GM19239 (cell line): ENCODE results near the gene DLX3.

ENCODE experiments used
- DNase-seq: peaks from one replicate; pipeline ENCODE4 v3.0.0; 2011; ENCODE audit warnings: low spot score; ENCODE audit not compliant: insufficient read length
- FAIRE-seq: peaks from 2 replicates; lab custom pipeline; 2011; peaks lifted over from hg19 to GRCh38; lab: Jason Lieb, UNC

Gene DLX3

GRCh38 chr17:49994085-49995054 lies 654 bp downstream of the DLX3 start:
- no peak for FAIRE-seq
- no peak for DNase-seq

GRCh38 chr17:49993423-49994060 lies 1.5 kb downstream of the DLX3 start:
- no peak for DNase-seq

GRCh38 chr17:49992933-49993422 lies 2.0 kb downstream of the DLX3 start:
- DNase-seq (no peak), FAIRE-seq (no peak)

More at GRCh38 chr17:49993423-49994060, 1.5 kb downstream of the DLX3 start:
- FAIRE-seq = no peak

GRCh38 chr17:49992191-49992932 lies 2.7 kb downstream of the DLX3 start:
- no peak for DNase-seq
- FAIRE-seq = no peak

- FAIRE-seq (no peak), DNase-seq (no peak)
Observed at GRCh38 chr17:49991409-49991808, 3.6 kb downstream of the DLX3 start.

GRCh38 chr17:49990921-49991320 lies 4.1 kb downstream of the DLX3 start:
- FAIRE-seq (no peak), DNase-seq (no peak)

- FAIRE-seq (no peak), DNase-seq (no peak)
Observed at GRCh38 chr17:49990331-49990730, 4.7 kb downstream of the DLX3 start.

- DNase-seq (no peak), FAIRE-seq (no peak)
Observed at GRCh38 chr17:49989518-49989880, 5.5 kb downstream of the DLX3 start.

- DNase-seq (no peak), FAIRE-seq (no peak)
Observed at GRCh38 chr17:49987681-49988441, 7.2 kb downstream of the DLX3 start.

- FAIRE-seq = no peak
- DNase-seq = no peak
Observed at GRCh38 chr17:49987290-49987585, 7.8 kb downstream of the DLX3 start.

GRCh38 chr17:49986396-49987289 lies 8.4 kb downstream of the DLX3 start:
- DNase-seq = no peak
- FAIRE-seq = no peak

GRCh38 chr17:49985310-49985990 lies 9.6 kb downstream of the DLX3 start:
- FAIRE-seq (no peak), DNase-seq (no peak)

- no peak for DNase-seq
- no peak for FAIRE-seq
Observed at GRCh38 chr17:49984776-49985175, 10.2 kb downstream of the DLX3 start.

GRCh38 chr17:49984283-49984682 lies 10.7 kb downstream of the DLX3 start:
- DNase-seq = no peak
- no peak for FAIRE-seq

GRCh38 chr17:49980703-49981197 lies 14.3 kb downstream of the DLX3 start:
- FAIRE-seq (no peak), DNase-seq (no peak)

GRCh38 chr17:49979748-49980479 lies 15.1 kb downstream of the DLX3 start:
- no peak for DNase-seq
- FAIRE-seq = no peak

GRCh38 chr17:49978501-49978900 lies 16.5 kb downstream of the DLX3 start:
- no peak for DNase-seq
- no peak for FAIRE-seq
